Measurements from ENCODE around the gene ARSK.

The ARSK gene

GRCh38 chr5:95591490-95591901 is 36.6 kb downstream of the ARSK start:
- DNase-seq = no peak
- no peak overlapping the region for H3K27ac ChIP-seq
- TF ChIP-seq CTCF (IDR thresholded peaks at IDR 0.05; ENCODE audit: low read depth, low read length) = no peak
- H3K4me3 ChIP-seq (ENCODE audit: low read depth, low read length) = no peak overlapping the region
- H3K27me3 ChIP-seq (ENCODE audit: insufficient read depth, low read depth, severe bottlenecking) = no peaks in the 10 kb centered on the region
- no peaks in the 10 kb centered on the region; the same call in 1 of the 2 replicates for H3K36me3 ChIP-seq
- H3K9me3 ChIP-seq (ENCODE audit: severe bottlenecking) = no peaks in the 10 kb centered on the region

GRCh38 chr5:95595289-95595931 is 40.5 kb downstream of the ARSK start:
- TF ChIP-seq CTCF (IDR thresholded peaks at IDR 0.05; ENCODE audit: low read depth, low read length) = no peak

GRCh38 chr5:95599252-95599651 is 44.4 kb downstream of the ARSK start:
- H3K36me3 ChIP-seq = peaks cover 7% of the 10 kb centered on the region
- no peak for TF ChIP-seq CTCF (IDR thresholded peaks at IDR 0.05; ENCODE audit: low read depth, low read length)
- DNase-seq = no peak
- no peak overlapping the region for H3K27ac ChIP-seq
- H3K27me3 ChIP-seq (ENCODE audit: insufficient read depth, low read depth, severe bottlenecking) = no peaks in the 10 kb centered on the region
- H3K9me3 ChIP-seq (ENCODE audit: severe bottlenecking) = no peaks in the 10 kb centered on the region
- H3K4me3 ChIP-seq (ENCODE audit: low read depth, low read length) = no peak overlapping the region

More at GRCh38 chr5:95595289-95595931, 40.5 kb downstream of the ARSK start:
- H3K9me3 ChIP-seq (ENCODE audit: severe bottlenecking) = no peaks in the 10 kb centered on the region
- no peak overlapping the region for H3K4me3 ChIP-seq (ENCODE audit: low read depth, low read length)
- DNase-seq = no peak
- no peak overlapping the region for H3K27ac ChIP-seq
- H3K27me3 ChIP-seq (ENCODE audit: insufficient read depth, low read depth, severe bottlenecking) = no peaks in the 10 kb centered on the region
- no peaks in the 10 kb centered on the region; the same call in 1 of the 2 replicates for H3K36me3 ChIP-seq

- TF ChIP-seq CTCF (IDR thresholded peaks at IDR 0.05; ENCODE audit: low read depth, low read length) = no peak
- Histone ChIP-seq H3K9me3 (ENCODE audit: severe bottlenecking) (no peaks in the 10 kb centered on the region), H3K4me3 (ENCODE audit: low read depth, low read length) (no peak overlapping the region), H3K27me3 (ENCODE audit: insufficient read depth, low read depth, severe bottlenecking) (no peaks in the 10 kb centered on the region), H3K27ac (no peak overlapping the region), H3K36me3 (peaks cover 7% of the 10 kb centered on the region; the same call in 1 of the 2 replicates)
- DNase-seq = no peak
Measured at GRCh38 chr5:95600557-95600956, 45.7 kb downstream of the ARSK start.

- H3K4me3 ChIP-seq (ENCODE audit: low read depth, low read length) = no peak overlapping the region
- peaks cover 7% of the 10 kb centered on the region; the same call in 1 of the 2 replicates for H3K36me3 ChIP-seq
- H3K9me3 ChIP-seq (ENCODE audit: severe bottlenecking) = no peaks in the 10 kb centered on the region
- no peaks in the 10 kb centered on the region for H3K27me3 ChIP-seq (ENCODE audit: insufficient read depth, low read depth, severe bottlenecking)
- no peak for TF ChIP-seq CTCF (IDR thresholded peaks at IDR 0.05; ENCODE audit: low read depth, low read length)
- no peak for DNase-seq
- H3K27ac ChIP-seq = no peak overlapping the region
Measured at GRCh38 chr5:95605786-95606185, 50.9 kb downstream of the ARSK start.

- DNase-seq = no peak
- Histone ChIP-seq H3K36me3 (peaks cover 4% of the 10 kb centered on the region; the same call in 1 of the 2 replicates), H3K9me3 (ENCODE audit: severe bottlenecking) (no peaks in the 10 kb centered on the region), H3K4me3 (ENCODE audit: low read depth, low read length) (no peak overlapping the region), H3K27ac (no peak overlapping the region), H3K27me3 (ENCODE audit: insufficient read depth, low read depth, severe bottlenecking) (no peaks in the 10 kb centered on the region)
- no peak for TF ChIP-seq CTCF (IDR thresholded peaks at IDR 0.05; ENCODE audit: low read depth, low read length)
Measured at GRCh38 chr5:95606419-95606818, 51.5 kb downstream of the ARSK start.

Data from WERI-Rb-1 (cell line).